Activated CD4-positive, alpha-beta T cell treated with anti-CD3 and anti-CD28 coated beads for 48 hours (primary cell): ENCODE data around the gene ZC3H4.
"Not testable (repeated sequence)": the region's sequence is repeated elsewhere in the genome, so short reads cannot be mapped to it uniquely, and the experiment has no call there.

Source experiments
- DNase-seq: peaks from one replicate; pipeline ENCODE4 v3.0.0-alpha.2; 2020

The ZC3H4 gene

DNA sequence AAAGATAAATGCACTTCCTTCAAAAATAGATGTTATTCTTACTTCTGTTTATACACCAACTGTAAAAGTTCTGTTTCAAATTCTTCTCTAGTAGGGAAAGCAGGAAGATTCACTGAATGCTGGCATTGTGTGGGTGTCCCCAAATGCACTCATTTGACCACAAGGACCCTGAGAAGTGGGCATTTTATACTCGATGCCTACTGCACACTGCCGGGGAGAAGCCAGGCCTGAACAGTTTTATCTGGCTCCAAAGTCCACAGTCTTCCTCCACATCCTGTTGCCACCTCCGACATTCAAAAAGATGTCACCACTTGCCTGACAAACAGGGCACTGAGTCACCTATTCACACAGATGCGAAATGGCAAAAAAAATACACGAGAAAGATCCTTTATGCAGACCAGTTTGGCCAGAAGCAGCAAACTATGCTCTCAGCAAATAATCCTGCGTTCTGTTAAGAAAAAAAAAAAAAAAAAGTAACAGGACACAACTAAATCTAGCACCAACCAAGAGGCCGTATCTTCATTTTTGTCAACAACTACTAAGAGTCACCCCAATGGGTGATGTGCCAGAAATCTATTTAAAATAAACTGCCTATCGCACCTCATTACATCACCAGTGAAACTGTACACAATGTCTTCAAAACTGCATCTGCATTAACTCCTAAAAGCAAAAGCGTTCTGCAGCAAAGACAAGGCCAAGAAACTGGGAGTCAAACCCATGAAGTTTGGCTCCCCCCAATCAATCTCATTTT is 6.2 kb downstream of the ZC3H4 start:
- peak; percentile 54 for DNase-seq

DNA sequence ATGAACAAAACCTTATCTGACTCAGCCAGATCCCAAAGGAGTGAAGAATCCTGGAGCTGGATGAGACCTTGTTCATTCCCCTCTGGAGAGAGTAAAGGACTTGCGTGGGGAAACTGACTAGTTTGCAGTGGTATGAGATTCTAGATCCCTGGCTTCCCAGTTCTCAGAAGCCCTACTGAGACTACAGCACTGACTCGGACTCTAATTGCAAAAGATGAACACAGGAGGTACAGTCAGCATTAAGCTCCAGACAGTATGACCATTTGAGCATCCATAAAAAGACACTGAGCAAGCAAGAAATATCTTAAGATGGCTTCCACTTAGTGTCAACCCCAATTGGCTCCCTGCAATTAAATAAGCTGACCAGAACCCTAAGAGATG is 6.8 kb downstream of the ZC3H4 start:
- no peak for DNase-seq

DNA sequence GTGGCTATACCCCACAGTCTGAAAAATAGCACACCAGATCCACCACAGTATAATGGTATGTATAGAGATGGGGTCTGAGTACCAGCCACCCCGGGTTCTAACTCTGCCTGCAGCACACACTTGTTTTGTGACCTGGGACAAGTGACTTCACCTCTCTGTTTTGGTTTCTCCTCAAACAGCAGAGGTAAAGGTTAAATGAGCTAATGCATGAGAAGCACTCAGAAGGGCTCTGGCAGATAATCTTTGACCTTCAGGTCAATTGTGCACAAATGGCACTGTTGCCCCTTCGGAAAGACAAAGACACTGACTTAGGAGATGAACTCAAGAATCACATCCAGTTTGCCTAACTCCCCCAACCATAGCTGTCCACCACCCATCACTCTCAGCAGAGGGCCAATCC is 7.7 kb downstream of the ZC3H4 start:
- DNase-seq: no peak

DNA sequence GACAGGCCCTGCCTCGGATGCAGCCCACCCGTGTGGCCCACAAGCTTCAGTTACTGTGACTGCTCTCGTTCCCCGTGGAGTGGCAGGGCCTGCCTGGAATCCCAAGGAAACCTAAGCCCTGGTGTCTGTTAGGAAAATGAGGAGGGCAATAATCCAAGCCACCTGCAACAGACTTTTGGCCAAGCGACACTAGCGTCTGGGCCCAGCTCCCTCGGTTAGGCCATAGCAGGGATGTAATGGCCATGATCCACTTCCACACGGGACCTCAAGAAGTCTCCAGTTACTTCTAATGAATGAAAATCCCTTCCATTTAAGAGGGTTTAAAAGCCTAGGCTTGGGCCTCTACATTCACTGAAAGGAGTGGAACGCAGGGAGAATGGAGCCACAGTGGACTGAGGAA is 8.9 kb downstream of the ZC3H4 start:
- DNase-seq: no peak

DNA sequence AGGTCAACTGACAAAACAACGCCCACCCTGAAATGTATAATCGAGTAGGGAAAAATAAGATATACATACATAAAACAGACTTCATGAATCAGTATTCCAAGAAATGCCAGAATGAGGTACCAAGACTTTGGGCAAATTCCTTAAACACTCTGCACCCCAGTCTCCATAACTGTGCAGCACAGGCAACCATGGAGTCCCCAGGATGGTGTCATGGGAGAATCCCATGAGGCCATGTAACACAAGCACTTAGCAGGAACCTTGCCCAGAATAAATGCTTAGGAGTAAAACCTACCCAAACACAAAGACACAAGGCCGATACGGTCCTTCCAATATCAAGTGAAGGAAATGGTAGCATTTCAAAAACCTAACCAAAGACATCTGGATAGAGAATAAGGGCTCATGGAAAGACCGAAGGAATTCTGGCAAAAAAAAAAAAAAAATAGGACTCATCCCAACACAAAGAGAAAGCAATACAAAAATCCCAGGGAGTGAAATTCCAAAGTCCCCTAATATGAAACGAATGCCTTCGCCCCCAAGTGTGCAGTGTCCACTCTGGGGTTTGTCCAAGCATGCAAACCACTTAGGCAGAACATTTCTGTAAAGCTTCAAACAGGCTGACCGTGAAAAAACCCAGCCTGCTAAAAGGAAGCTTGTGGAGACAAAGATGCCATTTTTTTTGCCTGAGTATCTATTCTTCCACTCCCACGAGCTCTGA is 11.1 kb downstream of the ZC3H4 start:
- DNase-seq: no peak

DNA sequence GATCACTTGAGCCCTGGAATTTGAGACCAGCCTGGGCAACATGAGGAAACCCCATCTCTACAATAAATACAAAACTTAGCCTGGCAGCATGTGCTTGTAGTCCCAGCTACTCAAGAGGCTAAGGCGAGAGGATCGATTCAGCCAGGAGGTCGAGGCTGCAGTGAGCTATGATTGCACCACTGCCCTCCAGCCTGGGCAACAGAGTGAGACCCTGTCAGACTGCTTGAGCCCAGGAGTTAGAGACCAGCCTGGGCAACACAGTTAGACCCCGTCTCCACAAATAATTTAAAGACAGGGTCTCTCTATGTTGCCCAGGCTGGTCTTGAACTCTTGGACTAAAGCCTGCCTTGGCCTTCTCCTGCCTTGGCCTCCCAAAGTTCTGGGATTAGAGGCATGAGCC is 12.5 kb downstream of the ZC3H4 start:
- not testable (repeated sequence) for DNase-seq

DNA sequence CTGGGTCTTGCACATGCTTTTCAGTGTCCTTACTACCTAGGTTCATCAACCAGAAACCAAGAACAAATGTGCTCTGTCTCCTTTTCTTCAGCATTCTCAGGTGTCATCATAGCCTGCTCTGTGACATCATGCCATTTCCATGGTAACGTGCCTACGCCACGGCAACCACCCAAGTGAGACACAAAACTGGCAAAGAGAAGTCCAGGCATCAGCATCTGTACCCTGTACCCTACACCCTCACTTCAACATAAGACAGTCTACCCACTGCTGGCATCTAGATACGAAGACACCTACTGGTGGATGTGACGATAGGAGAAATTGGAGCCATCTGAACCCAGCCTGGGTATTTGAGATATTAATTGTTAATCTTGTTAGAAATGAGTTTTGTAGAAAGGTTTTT is 13.3 kb downstream of the ZC3H4 start:
- DNase-seq: peak; percentile 45

DNA sequence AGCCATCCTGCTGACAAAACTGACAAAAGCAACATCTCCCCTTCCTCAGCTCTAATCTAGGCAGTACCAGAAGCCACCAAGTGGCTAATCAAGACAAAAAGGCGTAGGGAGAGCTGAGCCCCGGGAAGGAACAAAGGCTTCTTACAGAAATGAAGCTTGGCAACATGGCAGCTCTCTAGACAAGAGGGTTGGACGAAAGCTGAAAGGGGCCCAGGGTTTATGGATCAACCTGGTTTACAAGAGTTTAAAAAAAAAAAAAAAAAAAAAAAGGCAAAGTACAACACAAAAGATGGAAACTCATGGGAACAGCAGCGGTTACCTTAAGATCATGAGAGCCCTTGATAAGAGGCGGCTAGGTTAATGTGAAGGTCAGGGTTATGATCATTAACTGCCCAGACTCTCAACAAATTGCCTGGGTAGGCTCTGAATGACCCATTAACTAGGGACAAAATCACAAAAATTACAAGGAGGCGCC is 14.0 kb downstream of the ZC3H4 start:
- DNase-seq: no peak

DNA sequence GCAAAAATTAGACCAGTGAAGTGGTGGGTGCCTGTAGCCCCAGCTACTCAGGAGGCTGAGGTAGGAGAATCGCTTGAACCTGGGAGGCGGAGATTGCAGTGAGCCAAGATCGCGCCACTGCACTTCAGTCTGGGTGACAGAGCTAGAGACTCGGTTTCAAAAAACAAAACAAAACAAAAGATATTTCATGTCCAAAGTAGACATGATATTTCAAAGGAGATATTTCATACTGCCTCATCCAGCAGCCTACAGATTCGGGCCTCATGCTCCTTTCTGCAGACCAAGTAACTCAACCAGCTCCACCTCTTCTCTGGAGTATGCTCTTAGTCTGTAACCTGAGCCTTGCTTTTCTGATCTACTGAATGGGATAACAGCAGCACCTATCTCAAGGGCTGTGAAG is 15.0 kb downstream of the ZC3H4 start:
- DNase-seq: no peak

DNA sequence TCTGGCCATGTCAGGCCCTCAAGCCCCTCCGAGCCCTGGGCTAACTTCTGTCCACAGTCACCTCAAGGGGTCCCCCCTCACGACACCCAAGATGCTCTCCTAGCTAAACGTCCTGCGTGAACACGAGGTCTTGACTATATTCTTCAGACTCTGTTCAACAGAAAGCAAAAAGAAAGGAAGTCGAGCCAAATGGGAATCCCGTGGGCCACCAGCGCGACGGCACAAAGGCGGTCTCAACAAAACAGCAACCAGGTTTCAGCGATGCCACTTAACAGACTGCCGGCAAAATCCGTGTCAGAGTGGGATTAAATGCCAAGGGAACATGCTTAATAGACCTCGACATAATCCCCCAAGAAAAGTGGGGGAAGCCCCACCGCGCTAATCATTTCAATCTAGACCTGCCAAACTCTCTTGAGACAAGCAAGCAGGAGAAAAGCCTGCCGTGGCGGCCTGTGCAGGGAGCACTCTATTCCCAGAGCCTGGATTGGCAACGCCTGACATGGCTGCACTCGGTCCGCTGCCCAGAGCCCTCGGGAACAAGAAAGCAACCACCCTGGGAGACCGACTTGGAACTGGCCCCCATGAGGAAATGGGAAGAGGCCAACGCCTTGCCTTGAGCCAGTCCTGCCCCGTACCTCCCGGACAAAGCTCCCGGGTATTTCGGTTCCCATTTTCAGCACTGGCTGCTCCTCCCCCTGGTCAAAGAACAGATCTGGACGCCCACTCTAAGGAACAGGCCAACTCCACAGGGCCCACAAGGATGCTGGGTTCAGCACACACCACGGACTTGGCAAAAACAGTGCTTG is 16.0 kb downstream of the ZC3H4 start:
- DNase-seq: no peak

DNA sequence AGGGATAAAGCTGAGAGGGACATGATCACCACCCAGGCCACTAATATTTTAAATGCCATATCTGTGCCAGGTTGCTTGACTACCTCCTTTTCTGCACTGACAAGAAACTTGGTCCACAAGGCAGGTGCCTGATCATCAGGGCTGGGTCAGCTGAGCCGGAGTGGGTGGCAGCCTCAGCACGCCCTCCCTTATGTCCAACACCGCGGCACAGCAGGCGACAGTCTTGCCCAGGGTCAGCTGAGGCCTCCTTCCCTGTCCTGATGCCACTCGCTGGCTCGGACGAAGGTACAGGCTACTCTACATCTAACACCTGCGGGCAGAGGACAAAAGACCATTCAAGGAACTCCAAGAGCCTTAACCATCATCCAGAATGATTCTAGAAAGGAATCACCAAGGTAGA is 16.9 kb downstream of the ZC3H4 start:
- DNase-seq: no peak

DNA sequence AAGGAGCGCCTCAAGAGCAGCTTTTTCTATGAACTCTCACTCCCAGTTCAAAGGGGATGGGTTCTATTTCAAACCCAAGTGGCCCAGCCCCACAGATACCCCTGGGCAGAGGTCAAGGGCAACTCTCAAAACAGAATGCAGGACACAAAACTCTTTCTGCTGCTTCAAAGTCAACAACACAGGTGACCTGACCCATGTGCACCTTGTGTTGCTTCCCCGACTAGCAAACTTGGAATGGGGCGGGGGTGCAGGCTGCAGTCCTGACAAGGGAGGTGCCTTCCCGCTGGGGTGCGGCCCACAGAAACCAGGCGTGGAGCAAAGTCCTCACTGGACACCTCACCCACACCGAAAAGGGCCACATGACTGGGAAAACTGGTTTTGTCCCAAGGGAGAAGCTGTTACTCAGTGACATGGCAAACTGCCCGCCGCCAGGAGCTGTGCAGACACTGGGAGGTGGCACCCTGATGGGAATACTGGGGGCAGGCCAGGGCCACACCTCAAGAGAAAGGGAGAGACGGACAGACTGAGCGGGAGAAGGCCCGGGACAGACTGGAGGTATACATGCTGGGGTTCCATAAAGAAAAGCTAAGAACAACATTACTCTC is 17.4 kb downstream of the ZC3H4 start:
- DNase-seq: no peak

DNA sequence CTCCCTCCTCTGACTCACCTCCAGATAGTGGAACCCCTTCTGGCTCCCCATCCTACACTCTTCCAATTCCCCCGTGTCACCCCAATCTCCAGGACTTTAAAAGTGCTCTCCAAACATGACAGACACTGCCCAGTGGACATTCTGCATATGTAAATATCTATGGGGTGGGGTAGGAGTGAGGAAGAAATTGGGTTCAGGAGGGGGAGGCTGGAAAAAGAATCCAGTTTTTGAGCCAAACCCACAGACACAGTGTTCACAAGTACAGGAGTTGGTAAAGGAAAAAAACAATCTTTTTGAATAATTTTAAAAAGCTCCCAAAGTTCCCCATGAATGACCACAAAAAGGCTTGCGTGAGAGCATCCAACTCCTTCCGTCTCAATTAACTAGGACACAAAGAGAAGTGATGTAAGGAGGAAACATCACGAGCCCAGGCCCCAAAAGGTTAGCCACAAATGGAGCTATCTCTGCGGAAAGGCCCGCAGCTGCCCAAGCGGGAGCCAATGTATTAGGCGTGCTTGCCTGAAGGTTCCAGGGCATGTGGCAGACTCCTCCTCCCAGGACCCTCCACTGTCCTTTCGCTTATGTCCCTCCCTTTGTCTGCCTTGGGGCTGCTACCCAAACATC is 18.0 kb downstream of the ZC3H4 start:
- no peak for DNase-seq

DNA sequence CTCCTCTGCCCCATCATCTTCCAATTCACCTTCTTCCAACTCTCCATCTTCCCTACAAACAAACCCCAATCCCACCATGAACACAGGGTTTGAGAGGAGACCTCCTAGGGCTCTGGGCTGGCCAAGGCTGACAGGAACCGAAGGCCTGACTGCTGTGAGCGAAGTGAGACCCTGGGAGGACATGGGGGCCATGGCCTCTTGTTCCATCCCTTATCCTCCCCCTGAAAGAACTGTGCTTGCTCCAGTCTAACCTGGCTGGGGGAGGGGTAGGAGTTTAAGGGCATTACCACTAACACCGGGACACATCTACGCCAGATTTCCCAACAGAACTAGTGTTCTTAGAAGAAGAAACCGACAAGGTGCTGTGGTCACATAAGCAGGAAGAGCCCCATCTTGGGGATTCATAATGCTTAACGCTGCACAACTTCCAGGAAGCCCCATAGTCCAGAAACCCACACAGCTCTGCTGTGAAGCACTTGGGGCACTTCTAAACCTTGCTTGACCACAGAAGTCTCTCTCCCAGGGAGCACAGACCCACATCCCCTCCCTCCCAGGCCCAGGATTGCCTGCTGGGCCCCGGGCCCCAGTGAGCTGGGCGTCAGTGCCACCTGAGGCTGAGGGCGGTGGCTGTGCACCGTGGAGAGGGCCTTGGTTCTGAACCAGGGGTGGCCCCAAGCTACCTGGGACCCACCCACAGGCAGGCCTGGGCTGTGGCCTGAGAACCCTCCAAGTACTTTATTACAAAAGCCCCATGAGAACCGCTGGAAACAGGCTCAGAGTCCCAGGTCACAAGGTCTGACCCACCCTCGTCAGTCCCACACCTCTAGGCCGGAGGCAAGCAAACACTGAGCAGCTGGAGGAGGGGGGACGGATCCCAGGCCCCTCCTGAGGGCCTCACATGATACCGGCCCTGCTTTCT is 18.8 kb downstream of the ZC3H4 start:
- DNase-seq: peak; percentile 61

DNA sequence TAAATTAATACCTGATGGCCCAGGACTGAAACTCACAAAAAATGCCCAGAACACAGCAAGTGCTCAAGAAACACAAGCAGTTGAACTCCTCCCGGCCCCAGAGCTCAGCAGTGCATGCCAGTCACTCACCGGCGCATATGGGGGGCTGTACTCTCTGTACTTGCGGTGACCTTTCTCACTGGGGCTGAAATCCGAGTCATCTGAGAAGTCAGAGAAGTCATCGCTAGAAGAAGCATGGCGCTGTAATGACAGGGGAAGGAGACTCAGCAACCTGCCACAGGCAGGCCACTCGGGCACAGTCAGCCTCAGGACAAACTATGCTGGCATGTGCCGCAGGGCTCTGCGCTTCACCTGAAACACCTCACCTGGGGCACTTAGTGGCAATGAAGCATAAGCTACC is 19.7 kb downstream of the ZC3H4 start:
- DNase-seq: peak; percentile 66

DNA sequence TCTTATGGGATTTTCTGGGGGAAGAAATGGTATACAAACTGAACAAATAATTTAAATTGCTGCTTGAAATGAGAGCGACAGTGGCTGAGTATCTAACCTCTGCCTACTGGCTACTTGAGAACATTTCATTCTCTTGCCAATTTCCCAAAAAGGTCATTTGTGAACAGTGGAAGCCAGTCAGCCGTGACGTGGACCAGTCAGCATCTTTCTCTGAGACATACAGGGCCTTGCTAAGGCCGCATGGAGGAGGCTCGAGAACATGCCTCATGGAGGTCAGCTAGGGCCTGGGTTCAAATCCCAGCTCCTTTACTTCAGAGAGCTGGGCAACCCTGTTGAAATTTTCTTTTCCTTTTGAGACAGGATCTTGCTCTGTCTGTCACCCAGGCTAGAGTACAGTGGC is 20.3 kb downstream of the ZC3H4 start:
- DNase-seq: no peak

DNA sequence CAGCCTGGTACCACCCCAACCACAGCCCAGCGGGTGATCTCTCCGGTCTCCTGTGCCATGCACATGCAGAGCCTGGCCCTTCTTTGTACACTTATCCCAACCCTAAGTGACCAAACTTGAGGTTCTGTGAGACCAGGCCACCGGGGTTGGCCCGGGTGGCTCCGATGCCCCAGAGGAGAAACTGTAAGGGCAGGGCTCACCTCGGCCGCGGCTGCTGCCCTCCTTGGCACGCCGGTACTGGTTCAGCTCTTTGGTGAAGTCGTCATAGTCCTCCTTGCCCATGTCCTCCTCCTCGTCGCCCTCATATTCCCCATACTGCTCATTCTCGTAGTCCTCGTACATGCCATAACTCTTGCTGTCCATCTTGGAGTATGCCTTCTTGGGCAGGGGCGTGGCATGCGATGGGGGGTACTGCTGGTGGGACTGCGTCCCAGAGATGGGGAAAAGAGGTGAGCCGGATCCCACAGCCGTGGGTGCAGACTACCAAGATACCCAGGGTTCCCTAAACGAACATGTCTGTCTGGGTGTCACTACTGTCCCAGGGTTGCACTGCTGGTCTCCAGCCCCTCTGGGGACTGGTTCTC is 23.7 kb downstream of the ZC3H4 start:
- no peak for DNase-seq

DNA sequence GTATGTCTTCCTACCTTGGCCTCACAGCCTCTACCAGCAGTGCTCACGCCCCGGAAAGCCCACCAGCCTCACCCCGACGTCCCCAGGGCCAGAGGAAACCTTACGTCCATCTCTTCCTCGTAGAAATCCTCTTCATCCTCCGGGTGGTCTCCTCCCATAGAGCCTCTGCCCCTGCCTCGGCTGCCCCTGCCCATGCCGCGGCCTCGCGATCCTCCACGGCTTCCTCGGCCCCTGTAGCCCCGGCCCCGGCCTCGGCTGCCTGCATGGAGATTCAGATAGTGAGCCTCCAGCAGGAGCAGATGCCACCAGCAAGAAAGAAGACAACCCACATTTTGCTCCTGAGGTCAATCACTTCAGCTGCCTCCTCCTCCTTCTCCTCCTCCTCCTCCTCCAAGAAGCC is 27.3 kb downstream of the ZC3H4 start:
- no peak for DNase-seq

DNA sequence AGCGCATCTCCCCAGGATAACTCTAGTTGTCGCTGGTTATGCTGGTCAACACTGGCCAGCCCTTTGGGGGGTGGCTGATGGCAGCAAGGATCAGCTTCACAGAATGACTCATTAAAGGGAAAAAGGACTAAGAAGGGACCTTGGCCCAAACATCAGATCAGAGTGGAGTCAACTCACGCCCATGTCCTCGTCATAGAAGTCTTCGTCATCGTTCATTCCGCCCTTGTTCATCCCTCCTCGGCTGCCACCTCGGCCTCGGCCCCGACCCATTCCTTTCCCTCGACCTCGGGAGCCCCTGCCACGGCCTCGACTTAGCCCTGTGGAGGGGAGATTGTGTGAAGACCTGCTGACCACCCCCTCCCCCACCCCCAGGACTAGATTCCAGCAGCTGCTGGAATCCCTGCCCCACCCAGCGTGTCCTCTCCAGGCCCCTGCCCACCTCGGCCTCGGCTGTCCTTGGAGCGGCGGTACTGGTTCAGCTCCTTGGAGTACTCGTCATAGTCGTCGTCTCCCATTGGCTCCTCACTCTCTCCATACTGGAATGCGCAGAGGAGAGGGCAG is 28.6 kb downstream of the ZC3H4 start:
- DNase-seq: no peak

DNA sequence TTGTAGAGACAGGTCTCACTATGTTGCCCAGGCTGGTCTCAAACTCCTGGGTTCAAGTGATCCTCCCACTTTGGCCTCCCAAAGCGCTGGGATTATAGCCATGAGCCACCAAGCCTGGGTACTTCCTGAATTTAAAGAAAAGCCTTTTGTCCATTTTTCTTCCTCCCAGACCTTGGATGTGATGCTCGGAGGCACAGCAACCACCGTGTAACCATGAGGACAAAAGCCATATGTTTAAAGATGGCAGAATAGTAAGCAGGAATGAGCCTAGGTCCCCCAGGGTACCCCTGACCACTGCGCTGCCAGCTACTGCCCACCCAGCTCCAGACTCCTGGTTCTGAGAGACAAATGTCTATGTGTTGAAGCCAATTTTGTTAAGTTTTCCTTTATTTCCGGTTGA is 31.1 kb downstream of the ZC3H4 start:
- no peak for DNase-seq

DNA sequence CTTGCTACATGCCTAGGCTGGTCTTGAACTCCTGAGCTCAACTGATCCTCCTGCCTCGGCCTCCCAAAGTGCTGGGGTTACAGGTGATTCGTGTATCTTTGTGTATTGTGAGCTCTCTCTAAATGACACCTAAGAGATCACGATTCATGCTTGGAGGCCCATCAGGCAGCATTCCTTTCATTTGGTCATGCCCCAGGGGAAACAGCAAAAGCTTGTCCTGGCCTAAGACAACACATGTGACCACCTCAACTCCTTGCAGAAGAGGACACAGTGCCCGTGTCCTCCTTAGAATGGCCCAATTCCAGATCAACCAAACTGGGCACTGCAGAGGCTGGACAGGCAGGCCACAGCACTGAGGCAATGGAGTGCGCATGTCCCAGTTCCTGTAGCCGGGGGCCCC is 32.5 kb downstream of the ZC3H4 start:
- no peak for DNase-seq
